ENCODE data around the gene CAV2.

CAV2 gene

DNA sequence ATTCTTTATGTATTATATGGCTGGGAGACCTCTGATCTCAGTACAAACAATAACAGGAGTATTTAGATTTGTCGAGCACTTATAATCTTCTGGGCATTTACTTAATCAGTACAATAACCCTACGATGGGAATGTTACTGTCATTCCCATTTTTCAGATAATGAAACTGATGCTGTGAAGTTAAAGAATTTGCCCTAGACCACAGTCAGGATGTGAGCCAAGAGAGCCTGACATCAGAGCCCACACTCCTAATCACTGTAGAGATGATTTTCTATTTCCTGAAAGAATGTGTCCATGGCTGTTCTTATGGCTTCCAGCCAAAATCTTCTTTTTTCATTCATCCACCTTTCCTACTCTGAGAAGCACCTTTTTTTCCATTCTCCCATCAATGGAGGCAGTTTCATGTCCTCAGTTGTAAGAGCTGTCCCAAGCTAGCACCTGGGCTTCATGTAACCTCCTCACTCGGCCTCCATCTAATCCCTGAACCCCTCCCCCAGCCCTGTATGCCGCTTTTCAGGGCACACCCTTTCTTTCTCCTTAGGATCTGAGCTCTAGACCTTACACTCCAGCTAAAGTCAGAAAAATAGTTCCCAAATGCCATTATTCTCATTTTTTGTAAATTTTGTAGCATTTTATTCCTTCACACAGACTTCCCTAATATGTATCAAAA, 13.1 kb downstream of the CAV2 start:
- H3K27ac ChIP-seq: no peak overlapping the region
- TF ChIP-seq ZFX (IDR thresholded peaks at IDR 0.05; ENCODE audit: borderline replicate concordance): no peak
- TF ChIP-seq, protein P1, sequence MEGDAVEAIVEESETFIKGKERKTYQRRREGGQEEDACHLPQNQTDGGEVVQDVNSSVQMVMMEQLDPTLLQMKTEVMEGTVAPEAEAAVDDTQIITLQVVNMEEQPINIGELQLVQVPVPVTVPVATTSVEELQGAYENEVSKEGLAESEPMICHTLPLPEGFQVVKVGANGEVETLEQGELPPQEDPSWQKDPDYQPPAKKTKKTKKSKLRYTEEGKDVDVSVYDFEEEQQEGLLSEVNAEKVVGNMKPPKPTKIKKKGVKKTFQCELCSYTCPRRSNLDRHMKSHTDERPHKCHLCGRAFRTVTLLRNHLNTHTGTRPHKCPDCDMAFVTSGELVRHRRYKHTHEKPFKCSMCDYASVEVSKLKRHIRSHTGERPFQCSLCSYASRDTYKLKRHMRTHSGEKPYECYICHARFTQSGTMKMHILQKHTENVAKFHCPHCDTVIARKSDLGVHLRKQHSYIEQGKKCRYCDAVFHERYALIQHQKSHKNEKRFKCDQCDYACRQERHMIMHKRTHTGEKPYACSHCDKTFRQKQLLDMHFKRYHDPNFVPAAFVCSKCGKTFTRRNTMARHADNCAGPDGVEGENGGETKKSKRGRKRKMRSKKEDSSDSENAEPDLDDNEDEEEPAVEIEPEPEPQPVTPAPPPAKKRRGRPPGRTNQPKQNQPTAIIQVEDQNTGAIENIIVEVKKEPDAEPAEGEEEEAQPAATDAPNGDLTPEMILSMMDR (IDR thresholded peaks at IDR 0.05): no peak

DNA sequence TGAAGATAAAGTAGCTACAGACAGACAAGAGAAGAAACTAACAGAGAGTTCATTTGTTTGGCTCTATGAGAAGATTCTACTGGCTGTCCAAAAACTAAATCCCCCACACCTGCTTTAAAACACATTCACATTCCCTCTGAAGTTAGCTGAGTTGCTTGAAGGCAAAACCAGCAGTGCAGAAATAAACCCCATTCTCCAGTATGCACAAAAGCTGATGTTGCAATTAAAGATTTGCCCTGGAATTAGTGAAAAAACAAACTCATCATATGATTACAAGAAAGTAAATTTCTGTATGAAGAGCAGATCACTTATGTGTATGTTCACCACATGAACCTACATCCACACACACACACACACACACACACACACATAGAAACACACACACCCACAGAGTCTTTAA, 16.0 kb downstream of the CAV2 start:
- H3K27ac ChIP-seq: no peak overlapping the region
- TF ChIP-seq, protein P1 (IDR thresholded peaks at IDR 0.05): no peak
- no peak for TF ChIP-seq ZFX (IDR thresholded peaks at IDR 0.05; ENCODE audit: borderline replicate concordance)

- TF ChIP-seq, protein P1 (IDR thresholded peaks at IDR 0.05): no peak
- no peak for TF ChIP-seq ZFX (IDR thresholded peaks at IDR 0.05; ENCODE audit: borderline replicate concordance)
- H3K27ac ChIP-seq: no peak overlapping the region
Measured at GRCh38 chr7:116516324-116516723, 16.8 kb downstream of the CAV2 start.

DNA sequence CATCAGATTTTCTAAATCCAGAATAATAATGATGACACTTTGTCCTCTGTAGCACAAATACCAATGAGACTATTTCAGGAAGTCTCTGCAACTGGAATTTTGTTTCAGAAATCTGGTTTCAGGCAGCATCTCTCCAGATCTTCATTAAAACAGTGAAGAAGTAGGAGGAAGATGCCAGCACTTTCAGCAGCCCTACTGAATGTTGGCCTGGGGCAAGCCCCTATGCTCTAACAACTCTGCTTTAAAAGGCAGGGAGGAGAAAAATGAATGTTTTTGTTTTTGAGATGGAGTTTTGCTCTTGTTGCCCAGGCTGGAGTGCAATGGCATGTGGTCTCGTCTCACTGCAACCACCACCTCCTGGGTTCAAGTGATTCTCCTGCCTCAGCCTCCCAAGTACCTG, 18.1 kb downstream of the CAV2 start:
- H3K27ac ChIP-seq: no peak overlapping the region
- TF ChIP-seq, protein P1 (IDR thresholded peaks at IDR 0.05): no peak
- no peak for TF ChIP-seq ZFX (IDR thresholded peaks at IDR 0.05; ENCODE audit: borderline replicate concordance)

DNA sequence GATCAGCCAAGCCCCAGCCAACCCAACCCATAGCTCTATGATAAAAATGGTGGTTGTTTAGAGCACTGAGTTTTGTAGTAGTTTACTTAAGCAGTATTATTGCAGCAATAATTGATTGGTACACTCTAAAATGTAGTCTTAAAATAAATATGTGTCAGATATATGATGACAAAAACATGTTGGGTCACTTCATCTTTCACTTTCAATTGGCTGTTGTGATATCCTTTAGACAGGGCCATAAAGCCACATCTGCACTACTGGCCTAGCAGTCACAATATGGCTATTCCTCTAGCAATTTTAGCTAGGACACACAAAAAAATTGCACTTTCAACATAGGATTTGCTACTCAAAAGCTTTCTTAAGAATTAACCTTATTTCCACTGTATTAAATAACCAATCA, 19.4 kb downstream of the CAV2 start:
- TF ChIP-seq, protein P1 (IDR thresholded peaks at IDR 0.05): no peak
- no peak for TF ChIP-seq ZFX (IDR thresholded peaks at IDR 0.05; ENCODE audit: borderline replicate concordance)
- no peak overlapping the region for H3K27ac ChIP-seq

GRCh38 chr7:116521046-116521664, 21.6 kb downstream of the CAV2 start:
- H3K27ac ChIP-seq: no peak overlapping the region
- TF ChIP-seq ZFX (IDR thresholded peaks at IDR 0.05; ENCODE audit: borderline replicate concordance): no peak
- TF ChIP-seq, protein P1 (IDR thresholded peaks at IDR 0.05): no peak

DNA sequence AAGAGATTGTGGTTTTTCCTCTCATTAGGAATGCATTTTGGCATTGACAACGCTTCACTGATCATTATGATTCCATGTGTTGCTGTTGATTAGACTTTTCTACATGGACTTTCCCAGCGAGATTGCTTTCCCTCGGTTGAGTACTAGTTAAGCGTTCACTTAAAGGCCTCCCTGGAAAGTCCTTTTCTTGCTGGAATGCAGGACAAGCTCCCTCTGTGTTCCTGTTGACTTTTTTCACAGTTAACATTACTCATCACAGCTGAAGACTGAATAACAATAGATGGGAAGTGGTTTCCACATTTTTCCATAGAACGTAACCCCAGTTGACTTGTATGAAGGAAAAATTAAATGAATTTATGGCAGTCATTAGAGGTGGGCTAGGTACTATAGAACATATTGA, 22.7 kb downstream of the CAV2 start:
- H3K27ac ChIP-seq: no peak overlapping the region
- TF ChIP-seq, protein P1 (IDR thresholded peaks at IDR 0.05): no peak
- no peak for TF ChIP-seq ZFX (IDR thresholded peaks at IDR 0.05; ENCODE audit: borderline replicate concordance)
